ENCODE results near the gene TNFRSF6B.

TNFRSF6B gene

GRCh38 chr20:63707558-63708300 lies 11.3 kb downstream of the TNFRSF6B start, which contains the start of the genes ARFRP1 and ZGPAT:
ARFRP1 (minus strand) TSS chr20:63707976; CDS start chr20:63707091, 885 bp downstream.
ZGPAT (plus strand) TSS chr20:63708039; CDS start chr20:63708581, 542 bp downstream.
- TF ChIP-seq, protein P1, sequence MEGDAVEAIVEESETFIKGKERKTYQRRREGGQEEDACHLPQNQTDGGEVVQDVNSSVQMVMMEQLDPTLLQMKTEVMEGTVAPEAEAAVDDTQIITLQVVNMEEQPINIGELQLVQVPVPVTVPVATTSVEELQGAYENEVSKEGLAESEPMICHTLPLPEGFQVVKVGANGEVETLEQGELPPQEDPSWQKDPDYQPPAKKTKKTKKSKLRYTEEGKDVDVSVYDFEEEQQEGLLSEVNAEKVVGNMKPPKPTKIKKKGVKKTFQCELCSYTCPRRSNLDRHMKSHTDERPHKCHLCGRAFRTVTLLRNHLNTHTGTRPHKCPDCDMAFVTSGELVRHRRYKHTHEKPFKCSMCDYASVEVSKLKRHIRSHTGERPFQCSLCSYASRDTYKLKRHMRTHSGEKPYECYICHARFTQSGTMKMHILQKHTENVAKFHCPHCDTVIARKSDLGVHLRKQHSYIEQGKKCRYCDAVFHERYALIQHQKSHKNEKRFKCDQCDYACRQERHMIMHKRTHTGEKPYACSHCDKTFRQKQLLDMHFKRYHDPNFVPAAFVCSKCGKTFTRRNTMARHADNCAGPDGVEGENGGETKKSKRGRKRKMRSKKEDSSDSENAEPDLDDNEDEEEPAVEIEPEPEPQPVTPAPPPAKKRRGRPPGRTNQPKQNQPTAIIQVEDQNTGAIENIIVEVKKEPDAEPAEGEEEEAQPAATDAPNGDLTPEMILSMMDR (IDR thresholded peaks at IDR 0.05) = no peak

- TF ChIP-seq, protein P1 (IDR thresholded peaks at IDR 0.05) = no peak
Measured at GRCh38 chr20:63708301-63709148, 12.1 kb downstream of the TNFRSF6B start.

DNA sequence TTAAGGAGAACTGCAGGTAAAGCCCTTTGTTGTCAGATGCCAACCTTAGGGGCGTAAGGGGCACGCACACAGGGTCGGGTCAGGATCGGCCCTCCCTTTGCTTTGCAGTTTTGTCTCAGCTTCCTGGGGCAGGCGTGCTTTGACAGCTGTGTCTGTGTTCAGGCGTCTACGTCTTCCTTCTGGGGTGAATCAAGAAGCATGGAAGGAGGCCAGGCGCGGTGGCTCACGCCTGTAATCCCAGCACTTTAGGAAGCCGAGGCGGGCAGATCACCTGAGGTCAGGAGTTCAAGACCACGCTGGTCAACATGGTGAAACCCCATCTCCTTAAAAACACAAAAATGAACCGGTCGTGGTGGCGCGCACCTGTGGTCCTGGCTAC lies 12.7 kb downstream of the TNFRSF6B start:
- TF ChIP-seq, protein P1 (IDR thresholded peaks at IDR 0.05) = no peak

DNA sequence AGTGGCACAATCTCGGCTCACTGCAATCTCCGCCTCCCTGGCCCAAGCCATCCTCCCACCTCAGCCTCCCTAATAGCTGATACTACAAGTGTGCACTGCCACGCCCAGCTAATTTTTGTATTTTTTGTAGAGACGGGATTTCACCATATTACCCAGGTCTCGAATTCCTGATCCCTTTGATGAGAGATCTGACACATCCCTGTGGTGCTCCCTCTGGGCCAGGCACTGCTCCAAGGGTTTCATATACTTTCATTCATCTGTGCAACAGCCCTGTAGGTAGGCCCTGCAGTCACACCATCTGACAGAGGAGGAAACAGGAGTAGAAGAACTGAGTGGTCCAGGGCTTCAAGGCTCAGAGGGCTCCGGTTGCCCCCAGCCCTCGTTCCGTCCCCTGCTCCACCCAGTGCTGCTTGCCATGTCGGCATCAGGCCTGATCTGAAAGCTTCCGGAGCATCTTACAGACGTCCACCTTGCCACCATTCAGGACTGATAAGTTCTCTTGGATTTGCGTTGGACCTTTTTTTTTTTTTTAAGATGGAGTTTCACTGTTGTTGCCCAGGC lies 14.7 kb downstream of the TNFRSF6B start:
- TF ChIP-seq, protein P1 (IDR thresholded peaks at IDR 0.05) = no peak

DNA sequence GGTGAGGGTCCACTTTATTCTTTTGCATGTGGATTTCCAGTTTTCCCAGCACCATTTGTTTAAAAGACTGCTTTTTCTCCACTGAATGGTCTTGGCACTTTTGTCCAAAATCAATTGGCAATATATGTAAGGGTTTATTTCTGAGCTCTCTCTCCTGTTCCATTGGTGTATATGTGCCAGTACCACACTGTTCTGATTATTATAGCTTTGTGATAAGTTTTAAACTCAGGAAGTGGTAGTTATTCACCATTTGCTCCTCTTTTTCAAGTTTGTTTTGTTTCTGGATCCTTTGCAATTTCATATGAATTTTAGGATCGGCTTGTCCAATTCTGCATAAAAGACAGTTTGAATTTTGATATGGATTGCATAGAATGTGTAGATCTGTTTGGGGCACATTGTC lies 15.7 kb downstream of the TNFRSF6B start:
- TF ChIP-seq, protein P1 (IDR thresholded peaks at IDR 0.05) = no peak

DNA sequence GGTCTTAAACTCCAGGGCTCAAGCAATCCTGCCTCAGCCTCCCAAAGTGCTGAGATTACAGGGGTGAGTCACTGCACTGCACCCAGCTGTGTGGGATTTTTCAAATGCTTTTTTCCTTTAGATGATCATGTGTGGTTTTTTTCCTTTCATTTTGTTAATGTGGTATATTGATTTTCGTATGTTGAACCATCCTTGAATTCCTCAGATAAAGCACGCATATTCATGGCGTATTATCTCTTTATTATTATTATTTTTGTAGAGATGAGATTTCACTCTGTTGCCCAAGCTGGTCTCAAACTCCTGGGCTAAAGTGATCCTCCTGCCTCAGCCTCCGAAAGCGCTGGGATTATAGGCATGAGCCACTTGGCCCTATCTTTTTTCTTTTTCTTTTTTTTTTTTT lies 18.4 kb downstream of the TNFRSF6B start:
- TF ChIP-seq, protein P1 (IDR thresholded peaks at IDR 0.05) = no peak

- TF ChIP-seq, protein P1 (IDR thresholded peaks at IDR 0.05) = no peak
Measured at GRCh38 chr20:63718996-63719395, 22.5 kb downstream of the TNFRSF6B start.

All from LNCAP (cell line).